ENCODE measurements around the gene FGF1. TPM values are rescaled to one million over a fixed set of nuclear protein-coding genes. Genes with fewer than 3 reads are reported as not detected.

The FGF1 gene
- polyA plus RNA-seq, 10 donors = 5.9 to 10.5 (median 9.1) TPM

DNA sequence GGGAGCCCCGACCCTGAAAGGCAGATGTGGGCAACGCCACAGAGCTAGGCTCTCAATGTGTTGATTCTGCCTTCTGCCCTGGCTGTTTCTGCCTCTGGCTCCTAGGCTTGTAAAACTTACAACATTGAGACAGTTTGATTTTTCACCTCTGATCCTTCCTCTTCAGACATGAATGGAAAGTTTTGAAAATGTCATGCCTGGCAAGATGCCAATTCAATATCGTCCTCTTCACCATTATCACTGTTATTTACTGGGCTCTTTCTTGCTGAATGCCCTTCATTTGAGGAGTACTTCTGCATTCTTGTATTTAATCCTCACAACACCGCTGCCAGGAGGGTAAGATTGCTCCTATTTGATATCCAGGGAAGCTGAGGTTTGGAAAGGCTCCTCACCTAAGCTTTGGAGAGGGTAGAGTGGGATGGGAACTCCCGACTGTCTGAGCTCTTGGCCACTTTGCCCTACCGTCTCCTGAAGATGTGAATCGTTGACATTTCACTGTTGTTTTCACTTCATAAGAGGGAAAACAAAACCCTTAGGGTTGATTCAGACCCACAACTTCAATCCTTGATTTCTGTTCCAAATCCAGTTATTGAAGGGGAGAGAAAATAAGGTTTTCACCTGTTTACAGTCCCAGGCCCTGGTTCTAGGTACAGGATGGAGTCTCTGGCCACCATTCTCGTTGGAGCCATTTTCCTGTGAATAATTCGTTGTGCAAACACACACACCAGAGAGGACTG is 12.7 kb upstream of the FGF1 start:
- peak in 1 of 3 donors; percentile 72 for DNase-seq

DNA sequence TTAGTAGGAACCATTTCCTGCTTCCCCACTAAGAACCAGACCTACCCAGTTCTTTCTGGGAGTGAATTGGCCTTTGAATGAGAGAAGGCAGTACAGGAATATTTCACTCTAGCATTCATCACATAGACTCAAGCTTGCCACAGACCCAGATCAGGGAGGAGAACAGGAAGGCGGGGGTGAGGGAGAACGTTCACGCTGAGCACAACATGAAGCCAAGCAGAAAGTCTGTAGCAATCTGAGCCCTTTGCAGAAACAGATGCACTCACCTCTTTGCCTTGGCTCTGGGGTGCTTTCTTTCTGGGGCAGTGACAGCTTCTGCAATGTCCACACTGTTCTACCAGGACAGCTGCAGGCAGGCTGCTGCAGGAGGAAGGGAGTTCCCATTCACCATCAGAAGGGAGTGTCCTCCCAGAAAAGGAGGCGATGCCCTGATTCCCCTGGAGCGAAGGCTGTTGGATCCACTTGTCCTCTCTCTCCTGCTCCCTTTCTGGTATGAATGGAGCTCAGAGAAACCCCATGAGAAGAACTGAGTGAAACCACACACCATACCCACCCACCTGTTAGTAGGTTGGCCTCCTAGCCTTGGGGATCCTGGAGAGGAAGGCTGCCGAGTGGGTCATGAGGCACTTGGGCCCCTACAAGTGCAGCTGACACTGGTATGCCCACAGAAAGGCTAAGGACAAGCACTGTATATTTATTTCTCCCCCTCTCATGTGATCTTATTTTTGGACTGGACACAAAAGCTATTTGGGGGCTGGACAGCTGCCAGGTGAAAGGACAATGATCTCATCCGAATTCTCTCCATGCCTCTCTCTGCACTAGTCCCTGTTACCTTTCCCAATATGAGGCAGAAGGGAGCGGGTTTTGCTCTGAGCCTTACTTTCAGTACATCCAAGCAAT is 11.7 kb upstream of the FGF1 start:
- DNase-seq = peak; percentile 77 to 88 (median 84)

DNA sequence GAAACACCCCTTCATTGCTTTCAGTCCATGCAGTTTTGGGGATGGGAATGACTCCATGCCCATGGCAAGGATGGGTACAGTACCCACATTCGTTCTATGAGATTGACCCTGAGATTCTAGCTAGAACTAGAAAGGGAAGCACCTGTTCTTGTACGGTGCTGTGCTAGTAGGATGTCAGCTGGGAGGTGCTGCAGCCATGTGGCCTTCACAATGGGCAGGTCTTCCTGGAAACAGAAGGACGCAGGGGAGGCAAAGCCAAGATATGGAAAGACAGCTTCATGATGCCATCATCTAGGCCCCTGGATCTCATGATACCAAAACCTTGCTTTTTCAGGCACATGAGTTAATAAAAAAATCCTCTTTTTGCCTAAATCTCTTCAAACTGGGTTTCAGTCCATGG is 10.5 kb upstream of the FGF1 start:
- no peak for DNase-seq

DNA sequence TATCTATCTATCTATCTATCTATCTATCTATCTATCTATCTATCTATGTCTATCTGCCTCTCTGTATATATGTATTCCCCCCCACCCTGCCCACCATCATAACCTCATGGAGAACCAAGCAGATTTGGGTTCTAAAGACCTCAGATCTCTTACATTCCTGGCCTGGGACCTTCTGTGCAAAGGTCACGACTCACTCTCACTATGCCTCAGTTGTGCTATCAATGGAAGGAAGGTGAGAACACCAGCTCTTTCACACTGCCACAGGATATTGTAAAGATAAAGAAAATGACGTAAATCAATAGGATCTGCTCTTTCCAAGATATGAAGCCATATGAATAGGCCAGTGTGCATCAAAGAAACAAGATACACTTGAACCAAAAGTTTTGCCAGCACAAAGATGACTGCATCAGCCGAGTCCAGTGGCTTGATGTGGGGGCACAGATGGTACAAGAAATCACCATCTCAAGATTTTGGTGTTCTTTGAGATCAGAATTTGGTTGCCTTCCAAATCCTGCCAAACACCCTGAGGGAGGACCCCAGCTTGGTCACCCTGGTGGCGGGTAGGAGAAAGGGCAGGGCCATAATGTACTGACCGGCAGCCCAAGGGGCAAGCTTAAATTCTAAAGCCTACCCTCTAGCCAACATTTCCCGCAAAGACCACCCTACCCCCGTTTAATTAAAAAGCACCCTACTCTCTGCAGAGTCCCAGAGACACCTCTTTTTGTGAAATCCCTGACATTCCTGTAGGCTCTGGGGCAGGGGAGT is 8.4 kb upstream of the FGF1 start:
- no peak for DNase-seq

DNA sequence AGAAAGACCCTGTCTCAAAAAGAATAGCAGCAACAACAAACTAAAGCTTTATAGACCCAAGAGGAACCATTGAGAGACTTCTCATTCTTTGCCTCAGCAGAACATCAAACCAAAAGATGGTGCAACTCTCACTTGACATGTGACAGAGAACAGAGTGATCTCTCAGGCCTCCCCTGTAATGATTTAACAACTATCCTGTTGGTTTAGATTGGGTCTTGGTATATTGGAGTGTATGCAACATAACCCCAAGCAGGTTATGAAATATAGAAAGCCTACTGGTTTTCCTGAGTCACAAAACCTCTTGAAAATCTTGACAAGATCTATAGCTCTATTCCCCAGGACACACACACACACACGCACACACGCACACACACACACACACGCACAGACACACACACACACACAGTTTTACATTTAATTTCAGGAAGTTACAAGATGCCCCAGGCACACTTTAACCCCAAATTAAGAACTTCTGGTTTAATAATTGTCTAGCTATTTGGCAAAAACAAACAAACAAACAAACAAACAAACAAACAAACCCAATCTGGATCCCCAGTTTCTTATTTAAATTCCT is 6.5 kb upstream of the FGF1 start:
- DNase-seq = no peak

DNA sequence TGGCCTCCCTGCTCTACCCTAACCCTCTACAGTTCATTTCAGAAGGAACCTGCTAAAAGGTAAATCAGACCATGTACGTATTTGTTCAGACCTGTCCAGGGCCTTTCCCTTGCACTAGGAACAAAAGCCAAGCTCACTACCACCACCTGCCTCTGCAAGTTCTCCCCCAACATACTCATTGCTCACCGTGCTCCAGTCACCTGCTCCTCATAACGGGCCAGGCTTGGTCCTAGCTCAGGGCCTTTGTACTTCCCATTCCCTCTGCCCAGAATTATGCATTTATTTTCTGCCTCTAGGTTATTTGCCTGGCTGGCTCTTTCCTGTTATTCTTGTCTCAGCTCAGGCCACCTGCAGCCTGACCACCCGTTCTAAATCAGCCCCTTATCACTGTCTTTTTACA is 4.8 kb upstream of the FGF1 start:
- DNase-seq = no peak

DNA sequence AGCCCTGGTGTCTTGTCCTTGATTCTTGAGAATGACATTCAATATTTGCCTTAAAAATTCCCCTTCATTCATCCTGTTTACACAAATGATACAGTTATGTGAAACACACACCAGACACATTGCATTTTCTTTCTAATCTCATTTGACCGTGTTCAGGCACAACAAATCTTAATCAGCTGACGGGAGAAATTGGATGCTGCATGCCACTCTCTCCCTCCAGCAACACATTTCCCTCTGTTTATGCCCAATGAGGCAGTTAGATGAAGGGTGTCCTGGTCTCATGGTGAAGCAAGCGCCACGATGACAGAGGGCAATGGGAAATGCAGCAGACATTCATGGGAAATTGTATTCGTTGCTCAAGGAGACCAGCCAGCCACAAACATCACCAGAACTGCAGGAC is 3.2 kb upstream of the FGF1 start:
- DNase-seq = no peak

DNA sequence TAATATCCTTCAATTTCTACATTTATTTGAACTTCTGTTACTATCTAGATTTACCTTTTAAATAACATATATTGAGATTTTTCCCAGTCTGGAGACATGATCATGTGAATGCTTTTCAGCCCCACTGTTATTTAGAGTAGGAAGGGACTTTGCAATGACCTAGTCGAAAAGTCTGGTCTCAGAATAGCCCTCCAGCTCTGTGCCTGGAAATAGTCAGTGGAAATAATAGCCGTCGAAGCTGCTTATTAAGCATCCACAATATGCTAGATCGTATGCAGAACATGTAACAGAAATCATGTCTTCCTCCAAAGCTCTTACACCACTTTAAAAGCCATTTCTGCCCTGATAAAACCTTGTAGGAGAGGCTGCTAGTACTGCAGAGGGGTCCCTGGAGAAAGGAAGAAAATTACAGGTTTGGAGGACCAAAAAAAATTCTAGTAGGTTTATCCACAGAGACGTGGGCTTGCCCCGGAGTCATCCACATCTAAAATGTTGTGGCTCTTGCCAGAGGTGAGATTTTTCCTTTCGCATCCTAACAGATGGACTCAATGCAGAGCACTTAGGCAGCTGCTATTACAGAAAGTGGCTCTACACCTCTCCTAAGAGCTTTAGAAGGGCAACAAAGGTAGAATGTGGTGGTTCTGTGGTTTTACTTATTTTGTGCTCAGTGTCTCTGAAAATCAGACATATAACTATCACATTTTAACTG is 2.5 kb upstream of the FGF1 start:
- peak in 1 of 3 donors; percentile 51 for DNase-seq

DNA sequence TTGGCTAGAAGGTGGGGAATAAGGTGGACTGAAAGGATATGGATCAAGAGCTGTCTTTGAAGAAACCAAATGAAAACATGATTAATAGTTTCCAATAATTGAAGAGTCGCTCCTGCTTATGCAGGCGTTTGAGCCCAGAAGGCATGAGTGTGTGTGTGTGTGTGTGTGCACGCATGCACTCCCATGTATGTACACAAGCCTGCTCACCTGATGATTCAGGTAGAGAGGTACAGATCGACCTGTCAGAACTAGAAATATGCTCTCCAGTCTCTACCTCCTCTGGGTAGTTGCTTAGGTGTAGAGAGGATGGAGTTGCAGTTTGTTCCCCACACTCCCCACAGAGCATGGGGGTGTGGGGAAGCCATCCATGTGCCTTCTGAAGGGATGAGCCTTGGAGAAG is 1.1 kb upstream of the FGF1 start:
- DNase-seq = no peak

DNA sequence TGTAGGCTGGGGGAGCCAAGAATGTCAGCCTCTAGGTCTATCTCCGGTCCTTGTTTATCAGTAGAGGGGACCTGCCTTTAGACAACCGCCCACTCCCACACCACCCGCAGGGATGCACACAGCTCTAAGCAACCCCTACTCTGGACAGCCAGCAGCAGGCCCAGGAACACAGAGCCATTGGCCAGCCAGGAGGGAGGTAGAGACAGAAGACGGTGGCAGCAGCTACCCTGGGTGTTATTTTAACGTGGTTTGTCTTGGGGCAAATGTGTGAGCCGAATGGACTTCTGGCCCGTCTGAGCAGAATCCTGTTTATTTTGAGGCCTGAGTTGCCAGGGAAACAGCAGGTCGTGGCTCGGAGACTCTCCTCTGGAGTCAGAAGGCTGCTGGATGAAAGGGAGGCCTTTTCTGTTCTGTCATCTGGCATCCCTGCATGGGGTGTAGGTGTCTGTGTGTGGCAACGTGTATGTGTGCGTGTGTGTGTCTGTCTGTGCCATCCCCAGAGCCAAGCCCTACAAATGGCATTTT is 382 bp upstream of the FGF1 start:
- peak in 1 of 3 donors; percentile 69 for DNase-seq

DNA sequence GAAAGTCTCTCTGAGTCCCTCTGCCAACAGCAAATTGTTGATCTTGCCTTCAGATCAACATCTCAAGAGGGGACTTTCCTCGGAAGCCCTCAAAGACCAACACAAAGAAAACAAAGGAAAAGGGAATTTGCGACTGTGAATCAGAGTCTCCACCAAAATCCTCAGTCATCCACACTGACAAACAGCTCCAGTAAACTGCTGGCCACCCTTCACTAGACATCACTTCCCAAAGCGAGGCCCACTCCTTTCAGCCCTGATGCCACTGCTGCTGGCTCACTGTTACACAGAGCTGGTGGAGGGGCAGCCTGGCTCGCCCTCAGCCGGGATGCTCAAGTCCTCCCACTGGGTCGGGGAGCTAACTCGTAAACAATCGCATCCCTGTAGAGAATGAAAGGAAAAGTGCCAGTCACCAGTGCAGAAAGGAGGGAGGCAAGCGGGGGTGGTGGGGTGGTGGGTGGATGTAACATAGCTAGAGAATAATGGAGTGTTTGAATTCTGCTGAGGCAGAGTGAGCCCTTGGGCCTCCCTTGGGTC is 1.3 kb downstream of the FGF1 start:
- no peak for DNase-seq

DNA sequence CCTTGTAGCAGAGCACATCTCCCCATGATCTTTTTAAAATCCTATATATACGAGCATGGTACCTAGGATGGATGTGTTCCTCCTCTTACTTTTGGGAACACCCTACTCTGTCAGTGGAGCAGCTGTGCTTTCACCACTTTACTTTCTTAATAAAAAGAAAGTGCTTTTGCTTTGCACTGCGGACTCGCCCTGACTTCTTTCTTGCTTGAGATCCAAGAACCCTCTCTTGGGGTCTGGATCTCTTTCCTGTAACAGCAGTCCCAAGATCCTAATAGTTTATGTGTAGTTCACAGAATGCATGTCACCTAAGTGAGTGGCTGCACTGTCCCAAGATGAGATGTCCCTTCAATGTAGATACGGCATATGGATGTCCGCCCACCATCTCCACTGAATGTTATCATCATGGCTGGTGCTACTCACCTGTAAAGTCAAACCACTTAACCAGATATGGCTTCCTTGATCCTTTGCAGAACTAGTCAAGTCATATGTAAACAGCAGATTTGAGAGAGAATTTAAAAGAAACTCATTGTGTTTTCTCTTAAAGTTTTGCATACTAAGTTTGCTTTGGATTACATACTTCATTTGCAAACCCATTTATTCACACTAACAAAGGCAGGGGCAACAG is 1.9 kb downstream of the FGF1 start:
- peak in 1 of 3 donors; percentile 64 for DNase-seq

DNA sequence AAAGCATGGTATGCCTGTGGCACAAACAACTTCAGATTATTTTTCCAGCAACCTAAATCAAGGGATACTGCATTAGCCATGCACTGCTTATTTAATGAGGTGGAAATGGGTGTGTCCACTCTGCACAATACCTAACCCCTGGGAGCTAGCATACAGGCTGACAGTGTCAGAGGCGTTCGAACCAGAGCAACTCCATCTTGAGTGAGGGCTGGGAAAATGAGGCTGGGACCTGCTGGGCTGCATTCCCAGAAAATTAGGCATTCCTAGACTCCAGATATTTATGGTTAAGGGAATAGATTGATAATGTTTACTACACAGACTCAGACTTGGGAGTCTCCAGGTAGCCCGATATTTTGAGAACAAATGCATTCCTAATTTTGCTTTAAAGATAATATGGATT is 2.8 kb downstream of the FGF1 start:
- no peak for DNase-seq

DNA sequence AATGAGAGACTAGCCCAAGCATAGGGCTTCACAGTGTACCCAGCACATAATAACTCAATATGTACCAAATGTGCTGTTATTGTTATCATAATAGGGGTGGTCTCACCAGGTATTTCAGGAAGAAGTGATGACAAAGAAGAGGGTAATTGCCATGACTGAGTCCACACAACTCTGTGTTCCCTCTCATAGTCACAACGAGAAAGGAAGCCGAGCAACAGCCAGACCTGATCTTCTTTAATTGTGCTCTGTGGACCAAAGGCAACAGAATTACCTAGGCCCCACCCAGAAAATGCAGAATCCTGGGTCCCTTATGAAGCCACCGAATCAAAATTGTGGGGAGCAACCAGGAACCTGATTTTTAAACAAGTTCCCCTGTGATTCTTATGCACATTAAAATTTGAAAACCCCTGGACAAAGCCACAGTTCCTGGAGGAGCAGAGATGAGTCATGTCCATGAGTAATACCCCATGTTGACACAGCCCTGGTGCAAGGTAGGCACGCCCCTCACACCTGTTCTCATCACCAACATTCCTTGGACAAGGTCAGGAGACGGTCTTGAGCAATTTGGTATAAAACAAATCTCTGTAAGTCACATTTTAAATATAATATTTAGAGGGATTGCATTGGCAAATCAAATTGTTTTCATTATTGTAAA is 5.2 kb downstream of the FGF1 start:
- DNase-seq = no peak

DNA sequence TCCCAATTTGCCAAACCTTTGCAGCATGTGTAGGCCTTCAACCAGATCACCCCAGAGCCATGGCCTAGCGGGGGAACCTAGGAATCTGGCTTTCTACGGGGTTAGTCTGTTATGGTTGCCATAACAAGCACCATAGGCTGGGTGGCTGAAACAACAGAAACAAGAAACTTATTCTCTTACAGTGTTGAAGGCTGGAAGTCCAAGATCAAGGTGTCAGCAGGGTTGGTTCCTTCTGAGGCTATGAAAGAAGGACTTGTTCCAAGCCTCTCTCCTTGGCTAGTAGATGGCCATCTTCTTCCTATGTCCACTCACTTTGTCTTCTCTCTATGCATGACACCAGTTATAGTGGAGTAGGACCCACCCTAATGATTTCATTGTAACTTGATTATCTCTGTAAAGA is 6.1 kb downstream of the FGF1 start:
- no peak for DNase-seq

DNA sequence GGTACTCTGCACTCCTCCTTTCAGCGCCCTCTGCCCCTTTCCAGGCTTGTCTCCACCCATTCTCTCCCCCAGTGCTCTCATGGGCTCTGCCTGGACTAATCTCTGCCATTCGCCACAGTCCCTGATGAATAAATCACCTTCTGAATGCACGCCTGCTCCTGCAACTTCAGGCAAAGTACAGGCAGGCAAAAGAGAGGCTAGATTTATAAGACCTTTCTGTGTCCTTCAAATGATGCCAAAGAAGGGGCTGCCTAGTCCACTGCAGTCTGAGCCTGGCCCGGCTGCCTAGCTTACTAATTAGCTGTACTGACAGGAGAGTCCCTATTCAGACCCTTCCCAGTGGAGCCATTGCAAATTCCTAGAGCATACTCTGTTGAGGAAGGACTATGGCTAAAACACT is 7.4 kb downstream of the FGF1 start:
- DNase-seq = no peak

DNA sequence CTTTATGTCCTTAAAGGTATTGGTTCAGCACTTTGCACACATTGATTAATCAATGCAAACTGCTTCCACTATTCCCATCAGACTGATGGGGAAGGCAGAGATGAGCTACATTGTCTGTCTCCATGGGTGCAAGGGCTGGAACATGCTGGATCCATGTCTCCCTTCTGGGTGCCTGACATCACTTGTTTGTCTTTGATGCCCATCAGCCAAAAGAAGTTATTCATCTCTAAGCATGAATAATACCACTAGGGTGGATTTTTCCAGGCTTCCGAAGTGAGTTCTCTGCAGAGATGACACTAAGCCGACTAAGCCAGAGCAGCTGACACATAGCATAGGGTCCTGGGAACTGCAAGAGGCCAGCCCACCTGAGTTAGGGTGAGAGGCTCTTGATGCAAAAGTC is 8.7 kb downstream of the FGF1 start:
- DNase-seq = no peak

DNA sequence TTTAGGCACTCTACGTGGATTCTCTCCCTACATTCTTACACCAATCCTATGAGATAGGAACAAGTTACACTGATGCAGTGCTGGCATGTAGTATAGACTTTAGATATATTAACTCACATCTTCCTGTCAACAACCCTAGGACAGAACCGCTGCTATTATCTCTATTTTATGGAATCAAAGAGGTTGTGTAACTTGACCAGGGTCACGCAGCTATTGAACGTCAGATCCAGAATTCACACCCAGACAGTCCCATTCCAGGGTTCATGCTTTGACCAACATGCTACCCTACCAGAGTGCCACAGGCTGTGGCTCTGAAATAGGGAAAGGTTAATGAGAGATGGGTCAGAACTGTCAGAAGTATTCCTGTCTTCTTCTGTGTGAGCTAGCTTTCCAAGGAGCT is 9.6 kb downstream of the FGF1 start:
- DNase-seq = no peak

DNA sequence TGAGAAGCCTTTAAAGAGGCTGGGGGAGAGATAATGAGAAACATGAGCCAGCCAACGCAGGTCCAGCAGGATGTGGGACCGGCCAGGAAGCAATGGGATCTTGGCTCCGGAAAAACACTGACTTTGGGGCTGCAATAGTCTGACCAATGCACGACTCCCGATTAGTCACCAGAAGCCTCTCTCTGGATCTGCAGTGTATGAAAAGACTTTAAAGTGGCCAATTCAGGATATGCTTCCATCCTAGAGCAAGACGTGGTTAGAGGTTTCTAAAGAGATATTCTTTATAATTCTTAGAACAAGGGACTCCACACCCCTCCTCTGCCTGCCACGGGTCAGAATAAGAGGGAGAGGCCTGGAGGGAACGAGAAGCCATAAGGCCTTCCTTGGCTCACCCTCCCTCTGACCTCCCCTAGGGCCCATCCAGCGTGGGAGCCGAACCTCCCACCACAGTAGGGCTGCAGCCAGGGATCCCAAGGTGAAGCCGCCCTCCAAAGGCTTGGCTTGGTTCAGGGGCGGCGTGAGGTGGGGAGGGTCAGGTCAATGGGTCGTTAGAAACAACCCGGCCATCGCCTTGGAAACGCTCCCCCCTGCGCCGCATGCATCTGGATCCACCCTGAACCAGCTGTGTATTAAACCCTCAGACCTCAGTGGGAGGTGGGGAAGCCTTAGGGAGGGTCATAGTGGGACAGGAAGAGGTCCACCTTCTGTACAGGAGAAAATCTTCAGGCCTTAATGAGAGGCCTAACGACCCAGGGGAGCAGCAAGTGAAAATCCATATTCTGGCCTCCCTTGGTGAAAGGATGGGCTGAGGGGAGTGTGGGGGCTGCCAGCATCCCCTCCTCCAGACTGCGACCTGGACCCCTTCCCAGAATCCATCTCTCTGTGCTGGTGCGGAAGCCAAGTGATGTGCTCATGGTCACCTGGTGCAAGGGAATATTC is 11.1 kb downstream of the FGF1 start:
- peak; percentile 78 to 96 (median 92) for DNase-seq

Data from muscle of back (tissue), 11 donors.